GM23338 (cell line): ENCODE results near the gene ARHGAP42. TPM values are rescaled to one million over a fixed set of nuclear protein-coding genes. Genes with fewer than 3 reads are reported as not detected.

Source experiments
- ATAC-seq: fragments of 200-7000 bp; cut with Tn5 transposase; 3 replicates; pipeline ENCODE4 v1.9.1; 2020
- DNase-seq: peaks from one replicate; pipeline ENCODE4 v3.0.0-alpha.2; 2015; ENCODE audit warnings: low spot score
- H2AFZ ChIP-seq: fragments of 200-600 bp; sonication (generic); 2 replicates; pipeline ENCODE4 v1.8.0; 2016; ENCODE audit warnings: antibody characterized with exemption, mild to moderate bottlenecking, moderate library complexity
- H3F3A ChIP-seq: fragments of 200-600 bp; sonication (generic); replicated peaks from 2 replicates; pipeline ENCODE4 v1.8.0; 2017; ENCODE audit warnings: antibody characterized with exemption, mixed run types, low read depth
- H3K27ac ChIP-seq: fragments of 200-600 bp; sonication (generic); 2 replicates; pipeline ENCODE4 v1.6.1; 2016; ENCODE audit warnings: low read depth
- H3K27me3 ChIP-seq: fragments of 200-600 bp; sonication (generic); 2 replicates; pipeline ENCODE4 v1.8.0; 2016; ENCODE audit warnings: mild to moderate bottlenecking, mixed run types, moderate library complexity; ENCODE audit not compliant: insufficient read depth
- H3K36me3 ChIP-seq: fragments of 200-600 bp; sonication (generic); 2 replicates; pipeline ENCODE4 v1.8.0; 2016; ENCODE audit warnings: mild to moderate bottlenecking; ENCODE audit not compliant: insufficient read depth
- H3K4me1 ChIP-seq: fragments of 200-600 bp; sonication (generic); 2 replicates; pipeline ENCODE4 v1.8.0; 2016; ENCODE audit warnings: mild to moderate bottlenecking, moderate library complexity; ENCODE audit not compliant: insufficient read depth
- H3K4me2 ChIP-seq: fragments of 200-600 bp; sonication (generic); 2 replicates; pipeline ENCODE4 v1.7.1; 2017; ENCODE audit warnings: mixed run types
- H3K4me3 ChIP-seq: fragments of 200-600 bp; sonication (generic); 2 replicates; pipeline ENCODE4 v1.6.1; 2016; ENCODE audit warnings: mixed run types
- H3K79me2 ChIP-seq: fragments of 200-600 bp; sonication (generic); replicated peaks from 2 replicates; pipeline ENCODE4 v1.8.0; 2017; ENCODE audit warnings: mild to moderate bottlenecking; ENCODE audit not compliant: insufficient read depth
- H3K9me2 ChIP-seq: fragments of 200-600 bp; sonication (generic); 2 replicates; pipeline ENCODE4 v1.8.0; 2017; ENCODE audit not compliant: insufficient read depth
- H4K20me1 ChIP-seq: fragments of 200-600 bp; sonication (generic); replicated peaks from 2 replicates; pipeline ENCODE4 v1.8.0; 2017; ENCODE audit warnings: mild to moderate bottlenecking; ENCODE audit not compliant: insufficient read depth
- H3K27ac Mint-ChIP-seq: 2 replicates; pipeline ENCODE4 v1.8.0; 2020; ENCODE audit warnings: inconsistent platforms, mild to moderate bottlenecking, moderate library complexity, mixed read lengths
- H3K27me3 Mint-ChIP-seq: 3 replicates; pipeline ENCODE4 v1.8.0; 2022; ENCODE audit warnings: low read depth, mild to moderate bottlenecking, moderate library complexity, mixed read lengths, inconsistent platforms; ENCODE audit not compliant: insufficient read depth, poor library complexity
- H3K36me3 Mint-ChIP-seq: 3 replicates; pipeline ENCODE4 v1.8.0; 2021; ENCODE audit warnings: low read depth, mild to moderate bottlenecking, inconsistent platforms, moderate library complexity, mixed read lengths
- H3K4me1 Mint-ChIP-seq: 3 replicates; pipeline ENCODE4 v1.8.0; 2020; ENCODE audit warnings: mild to moderate bottlenecking, inconsistent platforms, mixed read lengths
- H3K4me3 Mint-ChIP-seq: 3 replicates; pipeline ENCODE4 v1.8.0; 2021; ENCODE audit warnings: moderate library complexity, mild to moderate bottlenecking, inconsistent platforms, mixed read lengths
- H3K9me3 Mint-ChIP-seq: 3 replicates; pipeline ENCODE4 v1.8.0; 2020; ENCODE audit warnings: moderate library complexity, mild to moderate bottlenecking, inconsistent platforms, mixed read lengths
- CREB1 ChIP-seq: fragments of 250-450 bp; sonication (Bioruptor Pico); IDR thresholded peaks from 2 replicates; pipeline ENCODE4 v1.5.0; 2020; ENCODE audit warnings: low read depth, mild to moderate bottlenecking, moderate library complexity
- CTCF ChIP-seq, 2 experiments: fragments of 200-600 bp in 1 of 2; sonication (generic) in 1 of 2; conservative IDR thresholded peaks; 2 replicates each; pipeline versions ENCODE4 v1.5.1 to v1.6.1; 2016 to 2017; ENCODE audit warnings: antibody characterized with exemption in 2 of 2, low read depth in 2 of 2, mild to moderate bottlenecking in 2 of 2, moderate library complexity in 1 of 2
- ETS1 ChIP-seq: IDR thresholded peaks from 2 replicates; pipeline ENCODE4 v1.6.1; 2016; ENCODE audit warnings: antibody characterized with exemption
- EZH2 ChIP-seq: fragments of 200-600 bp; sonication (generic); IDR thresholded peaks from one replicate; pipeline ENCODE4 v1.8.0; 2017; ENCODE audit warnings: antibody characterized with exemption, mild to moderate bottlenecking, low read depth; ENCODE audit not compliant: unreplicated experiment
- EZH2phosphoT487 ChIP-seq: fragments of 200-600 bp; sonication (generic); IDR thresholded peaks from one replicate; pipeline ENCODE4 v1.8.1; 2018; ENCODE audit warnings: antibody characterized with exemption; ENCODE audit not compliant: unreplicated experiment
- NANOG ChIP-seq: IDR thresholded peaks from 2 replicates; pipeline ENCODE4 v1.6.1; 2016; ENCODE audit warnings: antibody characterized with exemption, borderline replicate concordance
- POLR2AphosphoS5 ChIP-seq: IDR thresholded peaks from 2 replicates; pipeline ENCODE4 v1.6.1; 2016; ENCODE audit warnings: antibody characterized with exemption, low read depth
- STAT1 ChIP-seq: IDR thresholded peaks from one replicate; pipeline ENCODE4 v1.6.1; 2016; ENCODE audit warnings: antibody characterized with exemption; ENCODE audit not compliant: unreplicated experiment
- polyA plus RNA-seq: library from polyadenylated mRNA; unstranded; fragments of >200 nt; fragmentation: Nextera tagmentation; extraction: Ambion mirVana; gene quantifications from 2 replicates; pipeline ENCODE4 v1.2.1, GENCODE V29; 2016
- total RNA-seq: library from RNA; depleted of rRNA; stranded (reverse); fragments of >200 nt; shearing (Covaris generic); gene quantifications from 2 replicates; pipeline ENCODE4 v1.2.3, GENCODE V29; 2014
- TF ChIP-seq, protein P1 (sequence below): fragments of 250-450 bp; sonication (Bioruptor Pico); IDR thresholded peaks from 2 replicates; pipeline ENCODE4 v1.5.0; 2020; ENCODE audit warnings: mild to moderate bottlenecking, moderate library complexity

ARHGAP42 gene
- total and polyA plus RNA-seq, 2 experiments from 2014 or later = 23.7 to 35.7 TPM

GRCh38 chr11:100734743-100735527 lies 47.8 kb downstream of the ARHGAP42 start:
- H3K4me3 ChIP-seq = no peak overlapping the region
- H3K9me3 Mint-ChIP-seq = no peaks in the 10 kb centered on the region; the same call in 2 of the 3 replicates
- peaks cover 9% of the 10 kb centered on the region; the same call in 1 of the 3 replicates for H3K36me3 Mint-ChIP-seq
- TF ChIP-seq EZH2phosphoT487 (no peak), EZH2 (no peak), ETS1 (no peak)
- no peaks in the 10 kb centered on the region for H3K27me3 ChIP-seq
- H3K4me1 Mint-ChIP-seq = peaks cover 50% of the 10 kb centered on the region
- H3F3A ChIP-seq = no peaks in the 10 kb centered on the region
- no peak overlapping the region for H2AFZ ChIP-seq
- DNase-seq (no peak), ATAC-seq (no peak)
- H3K4me2 ChIP-seq = no peak overlapping the region
- H3K27me3 Mint-ChIP-seq = no peaks in the 10 kb centered on the region
- peak overlapping the region; percentile 51; the same call in 1 of the 2 replicates for H3K27ac ChIP-seq
- H4K20me1 ChIP-seq = no peaks in the 10 kb centered on the region
- H3K4me1 ChIP-seq = peaks cover 40% of the 10 kb centered on the region
- peak overlapping the region; percentile 33; the same call in 1 of the 2 replicates for H3K27ac Mint-ChIP-seq
- H3K79me2 ChIP-seq = peaks cover 23% of the 10 kb centered on the region
- H3K36me3 ChIP-seq = no peaks in the 10 kb centered on the region
- no peak overlapping the region for H3K4me3 Mint-ChIP-seq
- no peaks in the 10 kb centered on the region for H3K9me2 ChIP-seq

- Histone ChIP-seq H3K4me3 (no peak overlapping the region), H4K20me1 (no peaks in the 10 kb centered on the region), H3F3A (no peaks in the 10 kb centered on the region), H3K9me2 (no peaks in the 10 kb centered on the region), H3K79me2 (peaks cover 26% of the 10 kb centered on the region), H2AFZ (no peak overlapping the region), H3K27me3 (no peaks in the 10 kb centered on the region), H3K4me2 (0 out of 2 replicates have a peak overlapping the region, but pooled peaks have one; percentile 4), H3K4me1 (peaks cover 44% of the 10 kb centered on the region), H3K36me3 (no peaks in the 10 kb centered on the region), H3K27ac (peak overlapping the region; percentile 35; the same call in 1 of the 2 replicates)
- Mint-ChIP-seq H3K27me3 (no peaks in the 10 kb centered on the region), H3K4me1 (peaks cover 55% of the 10 kb centered on the region), H3K27ac (peak overlapping the region; percentile 28), H3K9me3 (no peaks in the 10 kb centered on the region; the same call in 2 of the 3 replicates), H3K36me3 (peaks cover 9% of the 10 kb centered on the region; the same call in 1 of the 3 replicates), H3K4me3 (no peak overlapping the region)
- DNase-seq (no peak), ATAC-seq (no peak; the same call in 1 of the 3 replicates)
- TF ChIP-seq NANOG (no peak), CREB1 (CRISPR knock-in tag) (no peak), POLR2AphosphoS5 (no peak), CTCF (conservative IDR thresholded peaks at IDR 0.05; ENCODE audit: low read depth in 2 of 2) (no peak), STAT1 (no peak), EZH2phosphoT487 (no peak)
- TF ChIP-seq, protein P1, sequence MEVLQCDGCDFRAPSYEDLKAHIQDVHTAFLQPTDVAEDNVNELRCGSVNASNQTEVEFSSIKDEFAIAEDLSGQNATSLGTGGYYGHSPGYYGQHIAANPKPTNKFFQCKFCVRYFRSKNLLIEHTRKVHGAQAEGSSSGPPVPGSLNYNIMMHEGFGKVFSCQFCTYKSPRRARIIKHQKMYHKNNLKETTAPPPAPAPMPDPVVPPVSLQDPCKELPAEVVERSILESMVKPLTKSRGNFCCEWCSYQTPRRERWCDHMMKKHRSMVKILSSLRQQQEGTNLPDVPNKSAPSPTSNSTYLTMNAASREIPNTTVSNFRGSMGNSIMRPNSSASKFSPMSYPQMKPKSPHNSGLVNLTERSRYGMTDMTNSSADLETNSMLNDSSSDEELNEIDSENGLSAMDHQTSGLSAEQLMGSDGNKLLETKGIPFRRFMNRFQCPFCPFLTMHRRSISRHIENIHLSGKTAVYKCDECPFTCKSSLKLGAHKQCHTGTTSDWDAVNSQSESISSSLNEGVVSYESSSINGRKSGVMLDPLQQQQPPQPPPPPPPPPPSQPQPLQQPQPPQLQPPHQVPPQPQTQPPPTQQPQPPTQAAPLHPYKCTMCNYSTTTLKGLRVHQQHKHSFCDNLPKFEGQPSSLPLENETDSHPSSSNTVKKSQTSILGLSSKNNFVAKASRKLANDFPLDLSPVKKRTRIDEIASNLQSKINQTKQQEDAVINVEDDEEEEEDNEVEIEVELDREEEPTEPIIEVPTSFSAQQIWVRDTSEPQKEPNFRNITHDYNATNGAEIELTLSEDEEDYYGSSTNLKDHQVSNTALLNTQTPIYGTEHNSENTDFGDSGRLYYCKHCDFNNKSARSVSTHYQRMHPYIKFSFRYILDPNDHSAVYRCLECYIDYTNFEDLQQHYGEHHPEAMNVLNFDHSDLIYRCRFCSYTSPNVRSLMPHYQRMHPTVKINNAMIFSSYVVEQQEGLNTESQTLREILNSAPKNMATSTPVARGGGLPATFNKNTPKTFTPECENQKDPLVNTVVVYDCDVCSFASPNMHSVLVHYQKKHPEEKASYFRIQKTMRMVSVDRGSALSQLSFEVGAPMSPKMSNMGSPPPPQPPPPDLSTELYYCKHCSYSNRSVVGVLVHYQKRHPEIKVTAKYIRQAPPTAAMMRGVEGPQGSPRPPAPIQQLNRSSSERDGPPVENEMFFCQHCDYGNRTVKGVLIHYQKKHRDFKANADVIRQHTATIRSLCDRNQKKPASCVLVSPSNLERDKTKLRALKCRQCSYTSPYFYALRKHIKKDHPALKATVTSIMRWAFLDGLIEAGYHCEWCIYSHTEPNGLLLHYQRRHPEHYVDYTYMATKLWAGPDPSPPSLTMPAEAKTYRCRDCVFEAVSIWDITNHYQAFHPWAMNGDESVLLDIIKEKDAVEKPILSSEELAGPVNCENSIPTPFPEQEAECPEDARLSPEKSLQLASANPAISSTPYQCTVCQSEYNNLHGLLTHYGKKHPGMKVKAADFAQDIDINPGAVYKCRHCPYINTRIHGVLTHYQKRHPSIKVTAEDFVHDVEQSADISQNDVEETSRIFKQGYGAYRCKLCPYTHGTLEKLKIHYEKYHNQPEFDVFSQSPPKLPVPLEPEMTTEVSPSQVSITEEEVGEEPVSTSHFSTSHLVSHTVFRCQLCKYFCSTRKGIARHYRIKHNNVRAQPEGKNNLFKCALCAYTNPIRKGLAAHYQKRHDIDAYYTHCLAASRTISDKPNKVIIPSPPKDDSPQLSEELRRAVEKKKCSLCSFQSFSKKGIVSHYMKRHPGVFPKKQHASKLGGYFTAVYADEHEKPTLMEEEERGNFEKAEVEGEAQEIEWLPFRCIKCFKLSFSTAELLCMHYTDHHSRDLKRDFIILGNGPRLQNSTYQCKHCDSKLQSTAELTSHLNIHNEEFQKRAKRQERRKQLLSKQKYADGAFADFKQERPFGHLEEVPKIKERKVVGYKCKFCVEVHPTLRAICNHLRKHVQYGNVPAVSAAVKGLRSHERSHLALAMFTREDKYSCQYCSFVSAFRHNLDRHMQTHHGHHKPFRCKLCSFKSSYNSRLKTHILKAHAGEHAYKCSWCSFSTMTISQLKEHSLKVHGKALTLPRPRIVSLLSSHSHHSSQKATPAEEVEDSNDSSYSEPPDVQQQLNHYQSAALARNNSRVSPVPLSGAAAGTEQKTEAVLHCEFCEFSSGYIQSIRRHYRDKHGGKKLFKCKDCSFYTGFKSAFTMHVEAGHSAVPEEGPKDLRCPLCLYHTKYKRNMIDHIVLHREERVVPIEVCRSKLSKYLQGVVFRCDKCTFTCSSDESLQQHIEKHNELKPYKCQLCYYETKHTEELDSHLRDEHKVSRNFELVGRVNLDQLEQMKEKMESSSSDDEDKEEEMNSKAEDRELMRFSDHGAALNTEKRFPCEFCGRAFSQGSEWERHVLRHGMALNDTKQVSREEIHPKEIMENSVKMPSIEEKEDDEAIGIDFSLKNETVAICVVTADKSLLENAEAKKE = no peak
These were observed 49.0 kb downstream of the ARHGAP42 start for GRCh38 chr11:100735949-100736675.
